GM23338 (cell line): ENCODE data around the gene GAL3ST2. TPM values are rescaled to one million over a fixed set of nuclear protein-coding genes. Genes with fewer than 3 reads are reported as not detected.

Experiments used
- ATAC-seq: fragments of 200-7000 bp; cut with Tn5 transposase; 3 replicates; pipeline ENCODE4 v1.9.1; 2020
- DNase-seq: peaks from one replicate; pipeline ENCODE4 v3.0.0-alpha.2; 2015; ENCODE audit warnings: low spot score
- H2AFZ ChIP-seq: fragments of 200-600 bp; sonication (generic); 2 replicates; pipeline ENCODE4 v1.8.0; 2016; ENCODE audit warnings: antibody characterized with exemption, mild to moderate bottlenecking, moderate library complexity
- H3F3A ChIP-seq: fragments of 200-600 bp; sonication (generic); replicated peaks from 2 replicates; pipeline ENCODE4 v1.8.0; 2017; ENCODE audit warnings: antibody characterized with exemption, mixed run types, low read depth
- H3K27ac ChIP-seq: fragments of 200-600 bp; sonication (generic); 2 replicates; pipeline ENCODE4 v1.6.1; 2016; ENCODE audit warnings: low read depth
- H3K27me3 ChIP-seq: fragments of 200-600 bp; sonication (generic); 2 replicates; pipeline ENCODE4 v1.8.0; 2016; ENCODE audit warnings: mild to moderate bottlenecking, mixed run types, moderate library complexity; ENCODE audit not compliant: insufficient read depth
- H3K36me3 ChIP-seq: fragments of 200-600 bp; sonication (generic); 2 replicates; pipeline ENCODE4 v1.8.0; 2016; ENCODE audit warnings: mild to moderate bottlenecking; ENCODE audit not compliant: insufficient read depth
- H3K4me1 ChIP-seq: fragments of 200-600 bp; sonication (generic); 2 replicates; pipeline ENCODE4 v1.8.0; 2016; ENCODE audit warnings: mild to moderate bottlenecking, moderate library complexity; ENCODE audit not compliant: insufficient read depth
- H3K4me2 ChIP-seq: fragments of 200-600 bp; sonication (generic); 2 replicates; pipeline ENCODE4 v1.7.1; 2017; ENCODE audit warnings: mixed run types
- H3K4me3 ChIP-seq: fragments of 200-600 bp; sonication (generic); 2 replicates; pipeline ENCODE4 v1.6.1; 2016; ENCODE audit warnings: mixed run types
- H3K79me2 ChIP-seq: fragments of 200-600 bp; sonication (generic); replicated peaks from 2 replicates; pipeline ENCODE4 v1.8.0; 2017; ENCODE audit warnings: mild to moderate bottlenecking; ENCODE audit not compliant: insufficient read depth
- H3K9me2 ChIP-seq: fragments of 200-600 bp; sonication (generic); 2 replicates; pipeline ENCODE4 v1.8.0; 2017; ENCODE audit not compliant: insufficient read depth
- H4K20me1 ChIP-seq: fragments of 200-600 bp; sonication (generic); replicated peaks from 2 replicates; pipeline ENCODE4 v1.8.0; 2017; ENCODE audit warnings: mild to moderate bottlenecking; ENCODE audit not compliant: insufficient read depth
- H3K27ac Mint-ChIP-seq: 2 replicates; pipeline ENCODE4 v1.8.0; 2020; ENCODE audit warnings: inconsistent platforms, mild to moderate bottlenecking, moderate library complexity, mixed read lengths
- H3K27me3 Mint-ChIP-seq: 3 replicates; pipeline ENCODE4 v1.8.0; 2022; ENCODE audit warnings: low read depth, mild to moderate bottlenecking, moderate library complexity, mixed read lengths, inconsistent platforms; ENCODE audit not compliant: insufficient read depth, poor library complexity
- H3K36me3 Mint-ChIP-seq: 3 replicates; pipeline ENCODE4 v1.8.0; 2021; ENCODE audit warnings: low read depth, mild to moderate bottlenecking, inconsistent platforms, moderate library complexity, mixed read lengths
- H3K4me1 Mint-ChIP-seq: 3 replicates; pipeline ENCODE4 v1.8.0; 2020; ENCODE audit warnings: mild to moderate bottlenecking, inconsistent platforms, mixed read lengths
- H3K4me3 Mint-ChIP-seq: 3 replicates; pipeline ENCODE4 v1.8.0; 2021; ENCODE audit warnings: moderate library complexity, mild to moderate bottlenecking, inconsistent platforms, mixed read lengths
- H3K9me3 Mint-ChIP-seq: 3 replicates; pipeline ENCODE4 v1.8.0; 2020; ENCODE audit warnings: moderate library complexity, mild to moderate bottlenecking, inconsistent platforms, mixed read lengths
- CREB1 ChIP-seq: fragments of 250-450 bp; sonication (Bioruptor Pico); IDR thresholded peaks from 2 replicates; pipeline ENCODE4 v1.5.0; 2020; ENCODE audit warnings: low read depth, mild to moderate bottlenecking, moderate library complexity
- EZH2 ChIP-seq: fragments of 200-600 bp; sonication (generic); IDR thresholded peaks from one replicate; pipeline ENCODE4 v1.8.0; 2017; ENCODE audit warnings: antibody characterized with exemption, mild to moderate bottlenecking, low read depth; ENCODE audit not compliant: unreplicated experiment
- EZH2phosphoT487 ChIP-seq: fragments of 200-600 bp; sonication (generic); IDR thresholded peaks from one replicate; pipeline ENCODE4 v1.8.1; 2018; ENCODE audit warnings: antibody characterized with exemption; ENCODE audit not compliant: unreplicated experiment
- JUNB ChIP-seq: IDR thresholded peaks from one replicate; pipeline ENCODE4 v1.6.1; 2016; ENCODE audit warnings: antibody characterized with exemption; ENCODE audit not compliant: unreplicated experiment
- NANOG ChIP-seq: IDR thresholded peaks from 2 replicates; pipeline ENCODE4 v1.6.1; 2016; ENCODE audit warnings: antibody characterized with exemption, borderline replicate concordance
- POLR2AphosphoS5 ChIP-seq: IDR thresholded peaks from 2 replicates; pipeline ENCODE4 v1.6.1; 2016; ENCODE audit warnings: antibody characterized with exemption, low read depth
- STAT1 ChIP-seq: IDR thresholded peaks from one replicate; pipeline ENCODE4 v1.6.1; 2016; ENCODE audit warnings: antibody characterized with exemption; ENCODE audit not compliant: unreplicated experiment
- ZNF114 ChIP-seq: fragments of 250-450 bp; sonication (Bioruptor Pico); IDR thresholded peaks from 2 replicates; pipeline ENCODE4 v1.5.0; 2020; ENCODE audit warnings: mild to moderate bottlenecking, moderate library complexity
- ZNF331 ChIP-seq: fragments of 250-450 bp; sonication (Bioruptor Pico); IDR thresholded peaks from 2 replicates; pipeline ENCODE4 v1.5.0; 2020; ENCODE audit warnings: low read depth, mild to moderate bottlenecking, moderate library complexity
- polyA plus RNA-seq: library from polyadenylated mRNA; unstranded; fragments of >200 nt; fragmentation: Nextera tagmentation; extraction: Ambion mirVana; gene quantifications from 2 replicates; pipeline ENCODE4 v1.2.1, GENCODE V29; 2016
- total RNA-seq: library from RNA; depleted of rRNA; stranded (reverse); fragments of >200 nt; shearing (Covaris generic); gene quantifications from 2 replicates; pipeline ENCODE4 v1.2.3, GENCODE V29; 2014
- TF ChIP-seq, protein P1 (sequence below): fragments of 250-450 bp; sonication (Bioruptor Pico); IDR thresholded peaks from 2 replicates; pipeline ENCODE4 v1.5.0; 2020; ENCODE audit warnings: mild to moderate bottlenecking, moderate library complexity
- TF ChIP-seq, protein P2 (sequence below), 2 experiments: fragments of 200-600 bp in 1 of 2; sonication (generic) in 1 of 2; conservative IDR thresholded peaks; 2 replicates each; pipeline versions ENCODE4 v1.5.1 to v1.6.1; 2016 to 2017; ENCODE audit warnings: antibody characterized with exemption in 2 of 2, low read depth in 2 of 2, mild to moderate bottlenecking in 2 of 2, moderate library complexity in 1 of 2
- TF ChIP-seq, protein P3 (sequence below): IDR thresholded peaks from 2 replicates; pipeline ENCODE4 v1.6.1; 2016; ENCODE audit warnings: antibody characterized with exemption
- TF ChIP-seq, protein P4 (sequence below): IDR thresholded peaks from one replicate; pipeline ENCODE4 v1.6.1; 2018; ENCODE audit warnings: antibody characterized with exemption; ENCODE audit not compliant: unreplicated experiment

The GAL3ST2 gene
- total and polyA plus RNA-seq, 2 experiments from 2014 or later, result 0.19 to 0.24 TPM

DNA sequence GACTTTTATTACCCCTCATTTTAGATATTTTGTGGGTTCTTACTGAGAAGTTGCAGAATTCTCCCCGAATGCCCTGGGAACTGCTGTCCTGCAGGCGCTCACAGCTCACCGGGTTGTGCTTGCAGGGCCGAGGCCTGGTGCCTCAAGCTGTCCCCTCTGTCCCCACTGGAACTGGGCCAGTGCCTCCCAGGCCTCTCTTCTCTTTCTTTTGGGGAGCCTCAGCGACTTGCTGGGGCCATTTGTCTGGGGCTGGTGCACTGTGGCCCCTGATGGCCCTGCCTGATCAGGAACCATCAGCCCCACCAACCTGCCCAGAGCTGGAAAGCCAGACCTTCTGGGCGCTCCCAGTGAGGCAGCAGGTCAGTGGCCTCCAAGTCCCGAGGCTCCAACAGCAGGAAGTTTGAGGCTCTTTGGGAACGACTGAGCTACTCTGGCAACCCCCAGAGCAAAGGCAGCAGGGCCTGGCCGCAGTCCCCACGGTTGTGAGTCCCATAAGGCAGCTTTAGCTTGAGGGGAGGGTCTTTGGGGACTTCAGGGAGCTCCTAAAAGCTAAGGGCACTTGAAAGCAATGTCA lies 17.7 kb downstream of the GAL3ST2 start:
- ATAC-seq (no peak), DNase-seq (no peak)
- TF ChIP-seq, protein P1, sequence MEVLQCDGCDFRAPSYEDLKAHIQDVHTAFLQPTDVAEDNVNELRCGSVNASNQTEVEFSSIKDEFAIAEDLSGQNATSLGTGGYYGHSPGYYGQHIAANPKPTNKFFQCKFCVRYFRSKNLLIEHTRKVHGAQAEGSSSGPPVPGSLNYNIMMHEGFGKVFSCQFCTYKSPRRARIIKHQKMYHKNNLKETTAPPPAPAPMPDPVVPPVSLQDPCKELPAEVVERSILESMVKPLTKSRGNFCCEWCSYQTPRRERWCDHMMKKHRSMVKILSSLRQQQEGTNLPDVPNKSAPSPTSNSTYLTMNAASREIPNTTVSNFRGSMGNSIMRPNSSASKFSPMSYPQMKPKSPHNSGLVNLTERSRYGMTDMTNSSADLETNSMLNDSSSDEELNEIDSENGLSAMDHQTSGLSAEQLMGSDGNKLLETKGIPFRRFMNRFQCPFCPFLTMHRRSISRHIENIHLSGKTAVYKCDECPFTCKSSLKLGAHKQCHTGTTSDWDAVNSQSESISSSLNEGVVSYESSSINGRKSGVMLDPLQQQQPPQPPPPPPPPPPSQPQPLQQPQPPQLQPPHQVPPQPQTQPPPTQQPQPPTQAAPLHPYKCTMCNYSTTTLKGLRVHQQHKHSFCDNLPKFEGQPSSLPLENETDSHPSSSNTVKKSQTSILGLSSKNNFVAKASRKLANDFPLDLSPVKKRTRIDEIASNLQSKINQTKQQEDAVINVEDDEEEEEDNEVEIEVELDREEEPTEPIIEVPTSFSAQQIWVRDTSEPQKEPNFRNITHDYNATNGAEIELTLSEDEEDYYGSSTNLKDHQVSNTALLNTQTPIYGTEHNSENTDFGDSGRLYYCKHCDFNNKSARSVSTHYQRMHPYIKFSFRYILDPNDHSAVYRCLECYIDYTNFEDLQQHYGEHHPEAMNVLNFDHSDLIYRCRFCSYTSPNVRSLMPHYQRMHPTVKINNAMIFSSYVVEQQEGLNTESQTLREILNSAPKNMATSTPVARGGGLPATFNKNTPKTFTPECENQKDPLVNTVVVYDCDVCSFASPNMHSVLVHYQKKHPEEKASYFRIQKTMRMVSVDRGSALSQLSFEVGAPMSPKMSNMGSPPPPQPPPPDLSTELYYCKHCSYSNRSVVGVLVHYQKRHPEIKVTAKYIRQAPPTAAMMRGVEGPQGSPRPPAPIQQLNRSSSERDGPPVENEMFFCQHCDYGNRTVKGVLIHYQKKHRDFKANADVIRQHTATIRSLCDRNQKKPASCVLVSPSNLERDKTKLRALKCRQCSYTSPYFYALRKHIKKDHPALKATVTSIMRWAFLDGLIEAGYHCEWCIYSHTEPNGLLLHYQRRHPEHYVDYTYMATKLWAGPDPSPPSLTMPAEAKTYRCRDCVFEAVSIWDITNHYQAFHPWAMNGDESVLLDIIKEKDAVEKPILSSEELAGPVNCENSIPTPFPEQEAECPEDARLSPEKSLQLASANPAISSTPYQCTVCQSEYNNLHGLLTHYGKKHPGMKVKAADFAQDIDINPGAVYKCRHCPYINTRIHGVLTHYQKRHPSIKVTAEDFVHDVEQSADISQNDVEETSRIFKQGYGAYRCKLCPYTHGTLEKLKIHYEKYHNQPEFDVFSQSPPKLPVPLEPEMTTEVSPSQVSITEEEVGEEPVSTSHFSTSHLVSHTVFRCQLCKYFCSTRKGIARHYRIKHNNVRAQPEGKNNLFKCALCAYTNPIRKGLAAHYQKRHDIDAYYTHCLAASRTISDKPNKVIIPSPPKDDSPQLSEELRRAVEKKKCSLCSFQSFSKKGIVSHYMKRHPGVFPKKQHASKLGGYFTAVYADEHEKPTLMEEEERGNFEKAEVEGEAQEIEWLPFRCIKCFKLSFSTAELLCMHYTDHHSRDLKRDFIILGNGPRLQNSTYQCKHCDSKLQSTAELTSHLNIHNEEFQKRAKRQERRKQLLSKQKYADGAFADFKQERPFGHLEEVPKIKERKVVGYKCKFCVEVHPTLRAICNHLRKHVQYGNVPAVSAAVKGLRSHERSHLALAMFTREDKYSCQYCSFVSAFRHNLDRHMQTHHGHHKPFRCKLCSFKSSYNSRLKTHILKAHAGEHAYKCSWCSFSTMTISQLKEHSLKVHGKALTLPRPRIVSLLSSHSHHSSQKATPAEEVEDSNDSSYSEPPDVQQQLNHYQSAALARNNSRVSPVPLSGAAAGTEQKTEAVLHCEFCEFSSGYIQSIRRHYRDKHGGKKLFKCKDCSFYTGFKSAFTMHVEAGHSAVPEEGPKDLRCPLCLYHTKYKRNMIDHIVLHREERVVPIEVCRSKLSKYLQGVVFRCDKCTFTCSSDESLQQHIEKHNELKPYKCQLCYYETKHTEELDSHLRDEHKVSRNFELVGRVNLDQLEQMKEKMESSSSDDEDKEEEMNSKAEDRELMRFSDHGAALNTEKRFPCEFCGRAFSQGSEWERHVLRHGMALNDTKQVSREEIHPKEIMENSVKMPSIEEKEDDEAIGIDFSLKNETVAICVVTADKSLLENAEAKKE (CRISPR knock-in tag), result no peak
- TF ChIP-seq, protein P2, sequence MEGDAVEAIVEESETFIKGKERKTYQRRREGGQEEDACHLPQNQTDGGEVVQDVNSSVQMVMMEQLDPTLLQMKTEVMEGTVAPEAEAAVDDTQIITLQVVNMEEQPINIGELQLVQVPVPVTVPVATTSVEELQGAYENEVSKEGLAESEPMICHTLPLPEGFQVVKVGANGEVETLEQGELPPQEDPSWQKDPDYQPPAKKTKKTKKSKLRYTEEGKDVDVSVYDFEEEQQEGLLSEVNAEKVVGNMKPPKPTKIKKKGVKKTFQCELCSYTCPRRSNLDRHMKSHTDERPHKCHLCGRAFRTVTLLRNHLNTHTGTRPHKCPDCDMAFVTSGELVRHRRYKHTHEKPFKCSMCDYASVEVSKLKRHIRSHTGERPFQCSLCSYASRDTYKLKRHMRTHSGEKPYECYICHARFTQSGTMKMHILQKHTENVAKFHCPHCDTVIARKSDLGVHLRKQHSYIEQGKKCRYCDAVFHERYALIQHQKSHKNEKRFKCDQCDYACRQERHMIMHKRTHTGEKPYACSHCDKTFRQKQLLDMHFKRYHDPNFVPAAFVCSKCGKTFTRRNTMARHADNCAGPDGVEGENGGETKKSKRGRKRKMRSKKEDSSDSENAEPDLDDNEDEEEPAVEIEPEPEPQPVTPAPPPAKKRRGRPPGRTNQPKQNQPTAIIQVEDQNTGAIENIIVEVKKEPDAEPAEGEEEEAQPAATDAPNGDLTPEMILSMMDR (conservative IDR thresholded peaks at IDR 0.05; ENCODE audit: low read depth in 2 of 2), result no peak
- no peak for TF ChIP-seq CREB1 (CRISPR knock-in tag)
- TF ChIP-seq JUNB, result no peak
- no peak for TF ChIP-seq ZNF331 (CRISPR knock-in tag)
- TF ChIP-seq NANOG, result no peak
- TF ChIP-seq, protein P3, sequence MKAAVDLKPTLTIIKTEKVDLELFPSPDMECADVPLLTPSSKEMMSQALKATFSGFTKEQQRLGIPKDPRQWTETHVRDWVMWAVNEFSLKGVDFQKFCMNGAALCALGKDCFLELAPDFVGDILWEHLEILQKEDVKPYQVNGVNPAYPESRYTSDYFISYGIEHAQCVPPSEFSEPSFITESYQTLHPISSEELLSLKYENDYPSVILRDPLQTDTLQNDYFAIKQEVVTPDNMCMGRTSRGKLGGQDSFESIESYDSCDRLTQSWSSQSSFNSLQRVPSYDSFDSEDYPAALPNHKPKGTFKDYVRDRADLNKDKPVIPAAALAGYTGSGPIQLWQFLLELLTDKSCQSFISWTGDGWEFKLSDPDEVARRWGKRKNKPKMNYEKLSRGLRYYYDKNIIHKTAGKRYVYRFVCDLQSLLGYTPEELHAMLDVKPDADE, result no peak
- TF ChIP-seq POLR2AphosphoS5, result no peak
- no peak for TF ChIP-seq EZH2
- TF ChIP-seq, protein P4, sequence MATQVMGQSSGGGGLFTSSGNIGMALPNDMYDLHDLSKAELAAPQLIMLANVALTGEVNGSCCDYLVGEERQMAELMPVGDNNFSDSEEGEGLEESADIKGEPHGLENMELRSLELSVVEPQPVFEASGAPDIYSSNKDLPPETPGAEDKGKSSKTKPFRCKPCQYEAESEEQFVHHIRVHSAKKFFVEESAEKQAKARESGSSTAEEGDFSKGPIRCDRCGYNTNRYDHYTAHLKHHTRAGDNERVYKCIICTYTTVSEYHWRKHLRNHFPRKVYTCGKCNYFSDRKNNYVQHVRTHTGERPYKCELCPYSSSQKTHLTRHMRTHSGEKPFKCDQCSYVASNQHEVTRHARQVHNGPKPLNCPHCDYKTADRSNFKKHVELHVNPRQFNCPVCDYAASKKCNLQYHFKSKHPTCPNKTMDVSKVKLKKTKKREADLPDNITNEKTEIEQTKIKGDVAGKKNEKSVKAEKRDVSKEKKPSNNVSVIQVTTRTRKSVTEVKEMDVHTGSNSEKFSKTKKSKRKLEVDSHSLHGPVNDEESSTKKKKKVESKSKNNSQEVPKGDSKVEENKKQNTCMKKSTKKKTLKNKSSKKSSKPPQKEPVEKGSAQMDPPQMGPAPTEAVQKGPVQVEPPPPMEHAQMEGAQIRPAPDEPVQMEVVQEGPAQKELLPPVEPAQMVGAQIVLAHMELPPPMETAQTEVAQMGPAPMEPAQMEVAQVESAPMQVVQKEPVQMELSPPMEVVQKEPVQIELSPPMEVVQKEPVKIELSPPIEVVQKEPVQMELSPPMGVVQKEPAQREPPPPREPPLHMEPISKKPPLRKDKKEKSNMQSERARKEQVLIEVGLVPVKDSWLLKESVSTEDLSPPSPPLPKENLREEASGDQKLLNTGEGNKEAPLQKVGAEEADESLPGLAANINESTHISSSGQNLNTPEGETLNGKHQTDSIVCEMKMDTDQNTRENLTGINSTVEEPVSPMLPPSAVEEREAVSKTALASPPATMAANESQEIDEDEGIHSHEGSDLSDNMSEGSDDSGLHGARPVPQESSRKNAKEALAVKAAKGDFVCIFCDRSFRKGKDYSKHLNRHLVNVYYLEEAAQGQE, result no peak
- TF ChIP-seq EZH2phosphoT487, result no peak
- no peak for TF ChIP-seq ZNF114 (CRISPR knock-in tag)
- TF ChIP-seq STAT1, result no peak
- Histone ChIP-seq H3K27me3 (no peaks in the 10 kb centered on the region), H3K36me3 (no peaks in the 10 kb centered on the region; the same call in 1 of the 2 replicates), H3K79me2 (no peaks in the 10 kb centered on the region), H3K4me3 (no peak overlapping the region), H3K9me2 (no peaks in the 10 kb centered on the region), H3K27ac (no peak overlapping the region), H3K4me1 (peaks cover 11% of the 10 kb centered on the region; the same call in 1 of the 2 replicates), H4K20me1 (no peaks in the 10 kb centered on the region), H3F3A (peaks cover 4% of the 10 kb centered on the region; the same call in 1 of the 2 replicates), H2AFZ (no peak overlapping the region), H3K4me2 (no peak overlapping the region)
- H3K27ac Mint-ChIP-seq, result no peak overlapping the region
- peaks cover 6% of the 10 kb centered on the region for H3K36me3 Mint-ChIP-seq
- no peak overlapping the region for H3K4me3 Mint-ChIP-seq
- peaks cover 17% of the 10 kb centered on the region for H3K9me3 Mint-ChIP-seq
- peaks cover 2% of the 10 kb centered on the region for H3K27me3 Mint-ChIP-seq
- peaks cover 18% of the 10 kb centered on the region for H3K4me1 Mint-ChIP-seq
